MM.1S (cell line): ENCODE data around the gene ATMIN.

Experiments
- EZH2phosphoT487 ChIP-seq: fragments of 300-600 bp; sonication (generic); IDR thresholded peaks from 2 replicates; pipeline ENCODE4 v1.6.1; 2018; ENCODE audit warnings: antibody characterized with exemption, low read length
- TF ChIP-seq, protein P1 (sequence below): fragments of 300-600 bp; sonication (generic); IDR thresholded peaks from 2 replicates; pipeline ENCODE4 v1.5.1; 2016; ENCODE audit warnings: antibody characterized with exemption, low read length, mixed read lengths

DNA sequence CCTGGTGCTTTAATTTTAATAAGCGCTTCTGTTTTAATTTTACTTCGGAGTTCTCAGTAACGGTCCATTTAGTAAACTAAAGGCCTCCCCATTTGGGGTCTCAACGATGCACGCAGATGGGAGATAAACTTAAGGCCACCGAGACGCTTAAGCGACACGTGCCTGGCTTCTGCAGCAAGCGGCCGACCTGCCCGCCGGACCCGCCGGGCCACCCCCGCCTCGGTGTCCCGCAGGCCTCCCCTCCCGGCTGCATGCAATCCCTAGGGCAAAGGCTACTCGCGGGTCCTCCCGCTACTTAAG lies 60.0 kb downstream of the ATMIN start:
- TF ChIP-seq, protein P1, sequence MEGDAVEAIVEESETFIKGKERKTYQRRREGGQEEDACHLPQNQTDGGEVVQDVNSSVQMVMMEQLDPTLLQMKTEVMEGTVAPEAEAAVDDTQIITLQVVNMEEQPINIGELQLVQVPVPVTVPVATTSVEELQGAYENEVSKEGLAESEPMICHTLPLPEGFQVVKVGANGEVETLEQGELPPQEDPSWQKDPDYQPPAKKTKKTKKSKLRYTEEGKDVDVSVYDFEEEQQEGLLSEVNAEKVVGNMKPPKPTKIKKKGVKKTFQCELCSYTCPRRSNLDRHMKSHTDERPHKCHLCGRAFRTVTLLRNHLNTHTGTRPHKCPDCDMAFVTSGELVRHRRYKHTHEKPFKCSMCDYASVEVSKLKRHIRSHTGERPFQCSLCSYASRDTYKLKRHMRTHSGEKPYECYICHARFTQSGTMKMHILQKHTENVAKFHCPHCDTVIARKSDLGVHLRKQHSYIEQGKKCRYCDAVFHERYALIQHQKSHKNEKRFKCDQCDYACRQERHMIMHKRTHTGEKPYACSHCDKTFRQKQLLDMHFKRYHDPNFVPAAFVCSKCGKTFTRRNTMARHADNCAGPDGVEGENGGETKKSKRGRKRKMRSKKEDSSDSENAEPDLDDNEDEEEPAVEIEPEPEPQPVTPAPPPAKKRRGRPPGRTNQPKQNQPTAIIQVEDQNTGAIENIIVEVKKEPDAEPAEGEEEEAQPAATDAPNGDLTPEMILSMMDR: no peak
- no peak for TF ChIP-seq EZH2phosphoT487
